SK-N-SH treated with all-trans-retinoic acid at 6 μM for 48 hours (cell line): ENCODE measurements around the gene TFIP11.

ENCODE experiments used
- ARNTL ChIP-seq: fragments of 450-650 bp; formaldehyde crosslinking; IDR thresholded peaks from 2 replicates; pipeline ENCODE4 v1.5.0; 2020; ENCODE audit warnings: low read depth, mild to moderate bottlenecking, moderate library complexity, borderline replicate concordance
- BACH2 ChIP-seq: fragments of 250-450 bp; sonication (Bioruptor Pico); IDR thresholded peaks from 2 replicates; pipeline ENCODE4 v1.9.0; 2021; ENCODE audit warnings: mild to moderate bottlenecking, borderline replicate concordance
- CSDC2 ChIP-seq: fragments of 250-450 bp; sonication (Bioruptor Pico); IDR thresholded peaks from 2 replicates; pipeline ENCODE4 v1.5.0; 2020; ENCODE audit warnings: mild to moderate bottlenecking, moderate library complexity
- GLIS3 ChIP-seq: fragments of 250-450 bp; sonication (Bioruptor Pico); IDR thresholded peaks from 2 replicates; pipeline ENCODE4 v1.5.0; 2020; ENCODE audit warnings: mild to moderate bottlenecking, moderate library complexity
- OSR1 ChIP-seq: fragments of 250-450 bp; sonication (Bioruptor Pico); IDR thresholded peaks from 2 replicates; pipeline ENCODE4 v1.8.0; 2022; ENCODE audit warnings: moderate library complexity, mild to moderate bottlenecking, inconsistent platforms
- RARB ChIP-seq: fragments of 250-450 bp; sonication (Bioruptor Pico); IDR thresholded peaks from 2 replicates; pipeline ENCODE4 v1.8.0; 2021; ENCODE audit warnings: mild to moderate bottlenecking, moderate library complexity
- ZFP3 ChIP-seq: fragments of 250-450 bp; sonication (Bioruptor Pico); IDR thresholded peaks from 2 replicates; pipeline ENCODE4 v1.5.0; 2020; ENCODE audit warnings: mild to moderate bottlenecking, moderate library complexity
- ZFP30 ChIP-seq: fragments of 450-650 bp; formaldehyde crosslinking; IDR thresholded peaks from 2 replicates; pipeline ENCODE4 v1.5.0; 2022; ENCODE audit warnings: mild to moderate bottlenecking, moderate library complexity
- ZNF70 ChIP-seq: fragments of 450-650 bp; formaldehyde crosslinking; IDR thresholded peaks from 2 replicates; pipeline ENCODE4 v1.5.0; 2020; ENCODE audit warnings: mild to moderate bottlenecking, moderate library complexity
- ZNF8 ChIP-seq: fragments of 450-650 bp; formaldehyde crosslinking; IDR thresholded peaks from 2 replicates; pipeline ENCODE4 v1.5.0; 2020; ENCODE audit warnings: mild to moderate bottlenecking, moderate library complexity
- TF ChIP-seq, protein P1 (sequence below): fragments of 250-450 bp; sonication (Bioruptor Pico); IDR thresholded peaks from 2 replicates; pipeline ENCODE4 v1.5.0; 2020; ENCODE audit warnings: mild to moderate bottlenecking, moderate library complexity
- TF ChIP-seq, protein P2 (sequence below): fragments of 250-450 bp; sonication (Bioruptor Pico); IDR thresholded peaks from 2 replicates; pipeline ENCODE4 v1.8.0; 2020; ENCODE audit warnings: mild to moderate bottlenecking, moderate library complexity, borderline replicate concordance
- TF ChIP-seq, protein P3 (sequence below): fragments of 250-450 bp; sonication (Bioruptor Pico); IDR thresholded peaks from 2 replicates; pipeline ENCODE4 v1.5.1; 2021; ENCODE audit warnings: mild to moderate bottlenecking, moderate library complexity
- TF ChIP-seq, protein P4 (sequence below): fragments of 250-450 bp; sonication (Bioruptor Pico); IDR thresholded peaks from 2 replicates; pipeline ENCODE4 v1.5.1; 2020; ENCODE audit warnings: low read depth, mild to moderate bottlenecking, moderate library complexity

DNA sequence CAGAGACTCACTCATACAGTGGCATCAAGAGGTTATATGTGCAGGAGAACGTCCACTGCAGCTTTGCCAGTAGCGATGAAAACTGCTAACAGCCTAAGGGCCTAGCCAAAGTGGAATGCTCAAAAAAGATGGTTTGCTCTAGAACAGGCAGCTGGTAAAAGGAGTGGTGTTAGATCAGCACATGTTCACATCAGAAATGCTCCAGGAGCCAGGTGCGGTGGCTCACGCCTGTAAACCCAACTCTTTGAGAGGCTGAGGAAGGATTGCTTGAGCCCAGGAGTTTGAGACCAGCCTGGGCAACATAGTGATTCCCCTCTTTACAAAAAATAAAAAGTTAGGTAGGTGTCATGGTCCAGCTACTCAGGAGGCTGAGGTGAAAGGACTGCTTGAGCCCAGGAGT is 10.3 kb upstream of the TFIP11 start:
- TF ChIP-seq, protein P1, sequence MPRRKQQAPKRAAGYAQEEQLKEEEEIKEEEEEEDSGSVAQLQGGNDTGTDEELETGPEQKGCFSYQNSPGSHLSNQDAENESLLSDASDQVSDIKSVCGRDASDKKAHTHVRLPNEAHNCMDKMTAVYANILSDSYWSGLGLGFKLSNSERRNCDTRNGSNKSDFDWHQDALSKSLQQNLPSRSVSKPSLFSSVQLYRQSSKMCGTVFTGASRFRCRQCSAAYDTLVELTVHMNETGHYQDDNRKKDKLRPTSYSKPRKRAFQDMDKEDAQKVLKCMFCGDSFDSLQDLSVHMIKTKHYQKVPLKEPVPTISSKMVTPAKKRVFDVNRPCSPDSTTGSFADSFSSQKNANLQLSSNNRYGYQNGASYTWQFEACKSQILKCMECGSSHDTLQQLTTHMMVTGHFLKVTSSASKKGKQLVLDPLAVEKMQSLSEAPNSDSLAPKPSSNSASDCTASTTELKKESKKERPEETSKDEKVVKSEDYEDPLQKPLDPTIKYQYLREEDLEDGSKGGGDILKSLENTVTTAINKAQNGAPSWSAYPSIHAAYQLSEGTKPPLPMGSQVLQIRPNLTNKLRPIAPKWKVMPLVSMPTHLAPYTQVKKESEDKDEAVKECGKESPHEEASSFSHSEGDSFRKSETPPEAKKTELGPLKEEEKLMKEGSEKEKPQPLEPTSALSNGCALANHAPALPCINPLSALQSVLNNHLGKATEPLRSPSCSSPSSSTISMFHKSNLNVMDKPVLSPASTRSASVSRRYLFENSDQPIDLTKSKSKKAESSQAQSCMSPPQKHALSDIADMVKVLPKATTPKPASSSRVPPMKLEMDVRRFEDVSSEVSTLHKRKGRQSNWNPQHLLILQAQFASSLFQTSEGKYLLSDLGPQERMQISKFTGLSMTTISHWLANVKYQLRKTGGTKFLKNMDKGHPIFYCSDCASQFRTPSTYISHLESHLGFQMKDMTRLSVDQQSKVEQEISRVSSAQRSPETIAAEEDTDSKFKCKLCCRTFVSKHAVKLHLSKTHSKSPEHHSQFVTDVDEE: no peak
- TF ChIP-seq, protein P2, sequence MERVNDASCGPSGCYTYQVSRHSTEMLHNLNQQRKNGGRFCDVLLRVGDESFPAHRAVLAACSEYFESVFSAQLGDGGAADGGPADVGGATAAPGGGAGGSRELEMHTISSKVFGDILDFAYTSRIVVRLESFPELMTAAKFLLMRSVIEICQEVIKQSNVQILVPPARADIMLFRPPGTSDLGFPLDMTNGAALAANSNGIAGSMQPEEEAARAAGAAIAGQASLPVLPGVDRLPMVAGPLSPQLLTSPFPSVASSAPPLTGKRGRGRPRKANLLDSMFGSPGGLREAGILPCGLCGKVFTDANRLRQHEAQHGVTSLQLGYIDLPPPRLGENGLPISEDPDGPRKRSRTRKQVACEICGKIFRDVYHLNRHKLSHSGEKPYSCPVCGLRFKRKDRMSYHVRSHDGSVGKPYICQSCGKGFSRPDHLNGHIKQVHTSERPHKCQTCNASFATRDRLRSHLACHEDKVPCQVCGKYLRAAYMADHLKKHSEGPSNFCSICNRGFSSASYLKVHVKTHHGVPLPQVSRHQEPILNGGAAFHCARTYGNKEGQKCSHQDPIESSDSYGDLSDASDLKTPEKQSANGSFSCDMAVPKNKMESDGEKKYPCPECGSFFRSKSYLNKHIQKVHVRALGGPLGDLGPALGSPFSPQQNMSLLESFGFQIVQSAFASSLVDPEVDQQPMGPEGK (CRISPR knock-in tag): no peak
- TF ChIP-seq BACH2 (no peak), CSDC2 (CRISPR knock-in tag) (no peak), ZNF8 (no peak), RARB (CRISPR knock-in tag) (no peak), GLIS3 (CRISPR knock-in tag) (no peak), ARNTL (CRISPR knock-in tag) (no peak), OSR1 (CRISPR knock-in tag) (no peak), ZFP30 (CRISPR knock-in tag) (no peak), ZFP3 (CRISPR knock-in tag) (no peak), ZNF70 (CRISPR knock-in tag) (no peak)
- TF ChIP-seq, protein P3, sequence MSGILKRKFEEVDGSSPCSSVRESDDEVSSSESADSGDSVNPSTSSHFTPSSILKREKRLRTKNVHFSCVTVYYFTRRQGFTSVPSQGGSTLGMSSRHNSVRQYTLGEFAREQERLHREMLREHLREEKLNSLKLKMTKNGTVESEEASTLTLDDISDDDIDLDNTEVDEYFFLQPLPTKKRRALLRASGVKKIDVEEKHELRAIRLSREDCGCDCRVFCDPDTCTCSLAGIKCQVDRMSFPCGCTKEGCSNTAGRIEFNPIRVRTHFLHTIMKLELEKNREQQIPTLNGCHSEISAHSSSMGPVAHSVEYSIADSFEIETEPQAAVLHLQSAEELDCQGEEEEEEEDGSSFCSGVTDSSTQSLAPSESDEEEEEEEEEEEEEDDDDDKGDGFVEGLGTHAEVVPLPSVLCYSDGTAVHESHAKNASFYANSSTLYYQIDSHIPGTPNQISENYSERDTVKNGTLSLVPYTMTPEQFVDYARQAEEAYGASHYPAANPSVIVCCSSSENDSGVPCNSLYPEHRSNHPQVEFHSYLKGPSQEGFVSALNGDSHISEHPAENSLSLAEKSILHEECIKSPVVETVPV (CRISPR knock-in tag): no peak
- TF ChIP-seq, protein P4, sequence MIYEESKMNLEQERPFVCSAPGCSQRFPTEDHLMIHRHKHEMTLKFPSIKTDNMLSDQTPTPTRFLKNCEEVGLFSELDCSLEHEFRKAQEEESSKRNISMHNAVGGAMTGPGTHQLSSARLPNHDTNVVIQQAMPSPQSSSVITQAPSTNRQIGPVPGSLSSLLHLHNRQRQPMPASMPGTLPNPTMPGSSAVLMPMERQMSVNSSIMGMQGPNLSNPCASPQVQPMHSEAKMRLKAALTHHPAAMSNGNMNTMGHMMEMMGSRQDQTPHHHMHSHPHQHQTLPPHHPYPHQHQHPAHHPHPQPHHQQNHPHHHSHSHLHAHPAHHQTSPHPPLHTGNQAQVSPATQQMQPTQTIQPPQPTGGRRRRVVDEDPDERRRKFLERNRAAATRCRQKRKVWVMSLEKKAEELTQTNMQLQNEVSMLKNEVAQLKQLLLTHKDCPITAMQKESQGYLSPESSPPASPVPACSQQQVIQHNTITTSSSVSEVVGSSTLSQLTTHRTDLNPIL: no peak
